SU-DHL-6 (cell line): ENCODE results near the gene BNIP5.

Experiments used
- H2AFZ ChIP-seq: fragments of 200-600 bp; sonication (generic); 2 replicates; pipeline ENCODE4 v1.6.1; 2014; ENCODE audit warnings: low read depth, mild to moderate bottlenecking, moderate library complexity, mixed read lengths, antibody characterized with exemption, low read length; ENCODE audit not compliant: severe bottlenecking
- H3F3A ChIP-seq: fragments of 200-600 bp; shearing (Covaris generic); 2 replicates; pipeline ENCODE4 v1.6.0; 2016; ENCODE audit warnings: antibody characterized with exemption, mild to moderate bottlenecking; ENCODE audit not compliant: insufficient read depth
- H3K27ac ChIP-seq: fragments of 200-600 bp; sonication (generic); 2 replicates; pipeline ENCODE4 v1.5.1; 2016; ENCODE audit warnings: low read depth, mild to moderate bottlenecking, low read length, moderate library complexity, mixed read lengths
- H3K27me3 ChIP-seq: fragments of 200-600 bp; sonication (generic), shearing (Covaris generic); 2 replicates; pipeline ENCODE4 v1.6.0; 2014; ENCODE audit warnings: mild to moderate bottlenecking, low read length
- H3K36me3 ChIP-seq: fragments of 200-600 bp; sonication (generic); 2 replicates; pipeline ENCODE4 v1.6.1; 2014; ENCODE audit warnings: mild to moderate bottlenecking, low read length, mixed read lengths
- H3K4me2 ChIP-seq: fragments of 300-600, 200-600 bp; shearing (Covaris generic), sonication (generic); 2 replicates; pipeline ENCODE4 v1.6.0; 2014; ENCODE audit warnings: low read length, low read depth, mild to moderate bottlenecking; ENCODE audit not compliant: poor library complexity, severe bottlenecking
- H3K4me3 ChIP-seq: fragments of 200-600 bp; sonication (generic); 2 replicates; pipeline ENCODE4 v1.5.1; 2014; ENCODE audit warnings: antibody characterized with exemption, low read length, mild to moderate bottlenecking, mixed read lengths; ENCODE audit not compliant: insufficient read depth, poor library complexity, severe bottlenecking
- H3K79me2 ChIP-seq: fragments of 200-600 bp; sonication (generic); 2 replicates; pipeline ENCODE4 v1.6.1; 2014; ENCODE audit warnings: mild to moderate bottlenecking, low read length, moderate library complexity; ENCODE audit not compliant: insufficient read depth
- H3K9ac ChIP-seq: fragments of 200-600 bp; sonication (generic); 2 replicates; pipeline ENCODE4 v1.7.0; 2014; ENCODE audit warnings: mild to moderate bottlenecking, low read length
- H3K9me2 ChIP-seq: fragments of 200-600 bp; sonication (generic); replicated peaks from 2 replicates; pipeline ENCODE4 v1.6.1; 2014; ENCODE audit warnings: low read length; ENCODE audit not compliant: insufficient read depth
- H3K9me3 ChIP-seq: fragments of 200-600 bp; sonication (generic); 2 replicates; pipeline ENCODE4 v1.6.1; 2014; ENCODE audit warnings: low read length, mixed read lengths; ENCODE audit not compliant: insufficient read depth
- H4K20me1 ChIP-seq: fragments of 200-600 bp; sonication (generic); 2 replicates; pipeline ENCODE4 v1.6.1; 2014; ENCODE audit warnings: low read depth, mild to moderate bottlenecking, antibody characterized with exemption, low read length, moderate library complexity, mixed read lengths
- CTCF ChIP-seq: fragments of 200-600 bp; sonication (generic); IDR thresholded peaks from one replicate; pipeline ENCODE4 v1.5.1; 2017; ENCODE audit warnings: antibody characterized with exemption, mild to moderate bottlenecking, low read length, moderate library complexity; ENCODE audit not compliant: insufficient read depth, poor library complexity, severe bottlenecking
- EZH2phosphoT487 ChIP-seq: fragments of 200-600 bp; sonication (generic), shearing (Covaris generic); conservative IDR thresholded peaks from 2 replicates; pipeline ENCODE4 v1.6.1; 2018; ENCODE audit warnings: mild to moderate bottlenecking, antibody characterized with exemption, low read length, moderate library complexity, mixed read lengths

BNIP5 gene

DNA sequence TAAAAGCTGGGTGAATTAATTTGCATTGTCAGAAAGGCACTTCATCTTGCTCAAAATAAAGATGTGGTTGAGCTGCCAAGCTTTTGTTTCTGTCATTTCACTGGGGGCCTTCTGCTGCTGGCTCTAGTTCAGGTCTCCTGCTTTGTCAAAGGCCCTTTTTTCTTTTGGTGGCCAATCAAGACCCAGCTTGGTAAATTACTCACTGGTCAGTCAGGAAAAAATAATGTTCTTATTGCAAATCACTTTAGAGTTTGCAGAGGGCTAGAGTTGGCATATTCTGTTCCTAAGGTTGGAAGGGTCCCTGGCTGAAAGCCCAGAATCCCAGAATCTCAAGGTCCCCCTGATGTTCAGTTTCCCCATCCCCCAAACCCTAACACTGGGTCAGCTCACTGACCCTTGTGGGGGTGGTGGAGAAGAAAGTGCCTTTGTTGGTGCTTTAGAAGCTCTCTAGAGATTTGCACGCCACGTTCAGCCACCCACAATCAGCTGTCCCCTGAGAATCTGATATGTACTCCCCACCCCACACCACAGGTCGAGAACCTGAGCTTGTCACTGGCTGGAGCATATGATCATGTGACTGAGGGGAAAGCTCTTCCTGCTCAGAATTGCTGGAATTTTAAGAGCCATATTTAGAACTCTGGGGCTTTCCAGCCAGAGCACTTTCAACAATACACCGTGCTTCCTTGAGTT, 21.7 kb upstream of the BNIP5 start:
- Histone ChIP-seq H3K9me3 (no peaks in the 10 kb centered on the region), H3K9ac (no peak overlapping the region), H3K4me2 (no peak overlapping the region), H4K20me1 (no peaks in the 10 kb centered on the region), H3K27ac (no peak overlapping the region), H3K79me2 (no peaks in the 10 kb centered on the region), H3K36me3 (no peaks in the 10 kb centered on the region), H3K27me3 (no peaks in the 10 kb centered on the region), H3K9me2 (no peaks in the 10 kb centered on the region), H3K4me3 (no peak overlapping the region), H3F3A (no peaks in the 10 kb centered on the region), H2AFZ (no peak overlapping the region)
- TF ChIP-seq CTCF (no peak), EZH2phosphoT487 (no peak)

- Histone ChIP-seq H3K9ac (no peak overlapping the region), H2AFZ (no peak overlapping the region), H3F3A (no peaks in the 10 kb centered on the region), H3K4me3 (no peak overlapping the region), H3K36me3 (no peaks in the 10 kb centered on the region), H3K27me3 (no peaks in the 10 kb centered on the region), H3K9me3 (no peaks in the 10 kb centered on the region), H3K27ac (no peak overlapping the region), H3K9me2 (no peaks in the 10 kb centered on the region), H4K20me1 (no peaks in the 10 kb centered on the region), H3K4me2 (no peak overlapping the region), H3K79me2 (no peaks in the 10 kb centered on the region)
- TF ChIP-seq CTCF: no peak
- no peak for TF ChIP-seq EZH2phosphoT487
Observed at GRCh38 chr6:36357872-36358225, 21.2 kb upstream of the BNIP5 start.

- H3K27me3 ChIP-seq: no peaks in the 10 kb centered on the region
- H3K9me3 ChIP-seq: no peaks in the 10 kb centered on the region
- no peaks in the 10 kb centered on the region for H3K36me3 ChIP-seq
- no peak overlapping the region for H3K4me2 ChIP-seq
- no peaks in the 10 kb centered on the region for H4K20me1 ChIP-seq
- no peaks in the 10 kb centered on the region for H3K79me2 ChIP-seq
- no peak overlapping the region for H3K4me3 ChIP-seq
- H3K9ac ChIP-seq: no peak overlapping the region
- TF ChIP-seq CTCF (no peak), EZH2phosphoT487 (no peak)
- H3K9me2 ChIP-seq: no peaks in the 10 kb centered on the region
- H3K27ac ChIP-seq: no peak overlapping the region
- no peak overlapping the region for H2AFZ ChIP-seq
- no peaks in the 10 kb centered on the region for H3F3A ChIP-seq
Observed at GRCh38 chr6:36355819-36356218, 19.1 kb upstream of the BNIP5 start.
